ENCODE data around the gene PMEPA1. TPM values are rescaled to one million over a fixed set of nuclear protein-coding genes. Genes with fewer than 3 reads are reported as not detected.

The PMEPA1 gene
- total and polyA plus RNA-seq, 10 of the 15 experiments (the other 5 are each of a cell fraction or from before 2014, with no cell fraction given), result 0.02 to 0.10 (median 0.04) TPM; not detected in 3

- BruUV-seq (replicated peaks), result no TSS peak
- no peak overlapping the region for H3K4me3 ChIP-seq
- ChIA-PET RAD21 (ENCODE audit: unreplicated experiment) (no interaction called here), SMC1A (ENCODE audit: uncharacterized antibody, unreplicated experiment) (no interaction called here), POLR2A (no interaction called here), CTCF (no interaction called here)
- no peaks in the 10 kb centered on the region; the same call in 1 of the 2 replicates for H4K20me1 ChIP-seq (ENCODE audit: control insufficient read depth, insufficient read depth)
- no peak for DNase-seq (ENCODE audit: low read depth, low spot score)
- H3K36me3 ChIP-seq (ENCODE audit: control insufficient read depth in 2 of 2, insufficient read depth in 2 of 2, low read length in 1 of 2), result no peaks in the 10 kb centered on the region
- 23% methylated on average over 3 of the region's 3 CpGs for WGBS (ENCODE audit: insufficient coverage, insufficient replicate concordance, low lambda C conversion rate, missing lambda C conversion rate)
- H2AFZ ChIP-seq (ENCODE audit: control insufficient read depth, low read depth, low read length), result no peak overlapping the region
- in situ Hi-C loops (cut with MboI), result no loop called here
- H3K9ac ChIP-seq (ENCODE audit: control insufficient read depth, insufficient read depth, low read length), result no peak overlapping the region
- no peaks in the 10 kb centered on the region; the same call in 1 of the 2 replicates for H3K4me1 ChIP-seq (ENCODE audit: control insufficient read depth, insufficient read depth, low read length)
- H3K9me3 ChIP-seq (replicated peaks; ENCODE audit: control insufficient read depth, insufficient read depth, low read length), result no peaks in the 10 kb centered on the region
- FAIRE-seq, result no peak
- no peak overlapping the region for H3K4me2 ChIP-seq (ENCODE audit: control insufficient read depth, insufficient read depth)
- intact Hi-C loops (cut with micrococcal nuclease; ENCODE audit: unreplicated experiment), result no loop called here
- no peak overlapping the region for H3K27ac ChIP-seq (ENCODE audit: control insufficient read depth, insufficient read depth)
- peaks cover 2 to 5% of the 10 kb centered on the region in 2 experiments; a peak in 3 of 4 replicates for H3K27me3 ChIP-seq (replicated peaks in 1 of 2; ENCODE audit: control insufficient read depth in 2 of 2, insufficient read depth in 2 of 2, low read length in 1 of 2)
- no peak for TF ChIP-seq PRDM15 (CRISPR knock-in tag; IDR thresholded peaks at IDR 0.05)
- no peak for ATAC-seq
- H3K79me2 ChIP-seq (ENCODE audit: control insufficient read depth, insufficient read depth, low read length), result no peaks in the 10 kb centered on the region
Observed at GRCh38 chr20:57716901-57717300, 7.1 kb upstream of the PMEPA1 start.

DNA sequence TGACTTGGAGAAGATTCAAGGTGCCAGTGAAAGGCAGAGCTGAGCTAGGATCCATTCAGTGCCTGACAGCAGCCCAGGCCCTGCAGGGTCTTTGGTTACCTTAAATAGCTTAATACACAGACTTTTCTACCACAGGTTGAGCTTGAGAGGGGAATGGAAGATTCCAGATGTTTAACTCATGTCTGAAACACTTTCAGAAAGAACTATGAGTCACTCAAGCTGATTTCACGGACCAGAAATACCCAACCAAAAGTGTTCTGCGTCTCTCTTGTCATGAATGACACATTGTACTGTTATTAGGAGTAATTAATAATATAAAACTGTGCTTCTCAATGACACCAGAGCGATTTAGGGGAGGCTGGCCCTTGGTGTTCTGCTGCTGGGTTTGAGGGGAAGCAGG is 6.4 kb upstream of the PMEPA1 start:
- Histone ChIP-seq H3K9me3 (replicated peaks; ENCODE audit: control insufficient read depth, insufficient read depth, low read length) (no peaks in the 10 kb centered on the region), H3K4me1 (ENCODE audit: control insufficient read depth, insufficient read depth, low read length) (no peaks in the 10 kb centered on the region; the same call in 1 of the 2 replicates), H3K36me3 (ENCODE audit: control insufficient read depth in 2 of 2, insufficient read depth in 2 of 2, low read length in 1 of 2) (no peaks in the 10 kb centered on the region), H3K4me3 (no peak overlapping the region), H3K9ac (ENCODE audit: control insufficient read depth, insufficient read depth, low read length) (no peak overlapping the region), H3K27me3 (replicated peaks in 1 of 2; ENCODE audit: control insufficient read depth in 2 of 2, insufficient read depth in 2 of 2, low read length in 1 of 2) (peaks cover 2 to 5% of the 10 kb centered on the region in 2 experiments; a peak in 3 of 4 replicates), H3K27ac (ENCODE audit: control insufficient read depth, insufficient read depth) (no peak overlapping the region), H3K79me2 (ENCODE audit: control insufficient read depth, insufficient read depth, low read length) (no peaks in the 10 kb centered on the region), H4K20me1 (ENCODE audit: control insufficient read depth, insufficient read depth) (no peaks in the 10 kb centered on the region; the same call in 1 of the 2 replicates), H2AFZ (ENCODE audit: control insufficient read depth, low read depth, low read length) (no peak overlapping the region), H3K4me2 (ENCODE audit: control insufficient read depth, insufficient read depth) (no peak overlapping the region)
- WGBS (ENCODE audit: insufficient coverage, insufficient replicate concordance, low lambda C conversion rate, missing lambda C conversion rate), result 9% methylated on average over 3 of the region's 3 CpGs
- SMC1A ChIA-PET (ENCODE audit: uncharacterized antibody, unreplicated experiment), result interaction anchor here (1.0 kb wide), 1 partner anchor 9 kb away, joined by 3 read pairs; no protein-coding TSS in a partner anchor
- in situ Hi-C loops (cut with MboI) (no loop called here), intact Hi-C loops (cut with micrococcal nuclease; ENCODE audit: unreplicated experiment) (no loop called here)
- BruUV-seq (replicated peaks), result no TSS peak
- RAD21 ChIA-PET (ENCODE audit: unreplicated experiment), result no interaction called here
- POLR2A ChIA-PET, result no interaction called here
- FAIRE-seq (no peak), ATAC-seq (no peak), DNase-seq (ENCODE audit: low read depth, low spot score) (no peak)
- TF ChIP-seq IKZF2 (IDR thresholded peaks at IDR 0.05) (no peak), SKIL (IDR thresholded peaks at IDR 0.05; ENCODE audit: low read depth, poor library complexity, severe bottlenecking) (no peak), SMC3 (IDR thresholded peaks at IDR 0.05; ENCODE audit: borderline replicate concordance, low read length) (no peak), ZBTB11 (CRISPR knock-in tag; IDR thresholded peaks at IDR 0.05) (no peak), MYC (IDR thresholded peaks at IDR 0.05; ENCODE audit: insufficient read depth, insufficient read length, insufficient replicate concordance, low read length, severe bottlenecking) (no peak)
- CTCF ChIA-PET, result interaction anchor here (1.3 kb wide), 1 partner anchor 10 kb away, joined by 3 read pairs; no protein-coding TSS in a partner anchor
